Measurements from ENCODE around the gene FES. TPM values are rescaled to one million over a fixed set of nuclear protein-coding genes. Genes with fewer than 3 reads are reported as not detected.

Gene FES
- total and polyA plus RNA-seq, 2 of the 13 experiments (the other 11 are each of a cell fraction or from before 2014, with no cell fraction given), result 4.0 to 9.5 TPM

DNA sequence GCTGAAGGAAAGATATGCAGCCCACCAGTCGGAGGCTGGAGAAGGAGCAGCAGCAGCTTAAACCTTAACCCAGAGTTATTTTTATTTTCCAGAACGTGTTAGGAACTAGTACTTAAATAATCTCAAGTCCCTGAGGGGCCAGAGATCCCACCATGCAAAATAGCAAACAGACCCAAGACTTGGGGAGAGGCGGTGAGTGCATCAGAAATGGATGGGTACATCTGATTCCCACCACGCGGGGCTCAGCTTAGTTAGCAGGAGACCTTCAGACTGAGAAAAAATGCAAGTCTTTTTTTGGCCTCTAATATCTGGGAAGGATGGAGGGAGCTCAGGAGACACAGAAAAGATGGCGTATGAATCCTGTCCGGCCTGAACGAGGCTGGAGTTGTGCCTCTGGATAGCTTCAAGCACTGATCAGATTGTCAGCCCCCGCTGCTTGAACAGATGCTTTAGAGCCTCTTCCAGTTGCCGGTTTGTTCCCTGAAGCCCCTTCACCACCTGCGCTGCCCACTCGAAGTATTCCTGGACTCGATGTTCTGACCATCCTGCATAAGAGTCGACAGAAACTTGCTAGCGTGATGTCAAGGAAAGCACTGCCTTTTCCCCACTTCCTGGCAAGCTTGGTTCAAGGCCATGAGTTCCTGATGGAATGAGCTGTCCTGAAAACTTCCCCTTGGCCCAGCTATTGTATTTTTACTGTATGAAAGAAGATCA lies 46.7 kb downstream of the FES start (continued):
- TF ChIP-seq CENPT (CRISPR knock-in tag; IDR thresholded peaks at IDR 0.05; ENCODE audit: low read depth), result no peak
- peak; percentile 57; the same call in 1 of the 2 replicates for TF ChIP-seq ZNF607 (CRISPR knock-in tag; IDR thresholded peaks at IDR 0.05; ENCODE audit: borderline replicate concordance)
- TF ChIP-seq NCOR1 (IDR thresholded peaks at IDR 0.05; ENCODE audit: borderline replicate concordance, low read length), result no peak
- 0 out of 2 replicates have a peak, but pooled peaks have one; percentile 4 for TF ChIP-seq ELF3 (CRISPR knock-in tag; IDR thresholded peaks at IDR 0.05)

DNA sequence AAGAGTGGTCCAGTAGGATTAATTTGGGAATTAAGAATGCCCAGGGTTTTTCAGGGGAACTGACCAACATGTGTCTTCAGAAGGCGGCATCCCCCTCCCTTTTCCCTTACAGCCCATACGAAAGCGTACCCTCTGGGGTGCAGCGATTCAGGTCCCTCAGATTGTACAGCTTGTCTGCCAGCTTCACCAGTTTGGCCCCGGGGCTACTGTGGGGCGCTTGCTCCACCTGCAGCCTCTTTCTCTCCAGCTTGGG lies 47.2 kb downstream of the FES start:
- DNase-seq (ENCODE audit: low spot score) (no peak), ATAC-seq (no peak), FAIRE-seq (no peak)
- ChIA-PET CTCF (ENCODE audit: low intra/inter-chr PET ratio, low total read pairs) (interaction anchor here (1.2 to 1.4 kb wide), 2 partner anchors 30 to 101 kb away, joined by 3 to 4 read pairs; no protein-coding TSS in a partner anchor), POLR2A (interaction anchor here (0.6 to 4.5 kb wide), 16 partner anchors 10 to 740 kb away, joined by 3 to 45 read pairs (median 4); partner anchors contain the start of genes BLM, MAN2A2, PRC1 and RCCD1)
- Histone ChIP-seq H3K9ac (ENCODE audit: insufficient read depth, low read depth, low read length) (peak overlapping the region; percentile 88), H3K4me1 (ENCODE audit: insufficient read depth, low read length) (peaks cover 56% of the 10 kb centered on the region), H3K36me3 (replicated peaks in 1 of 2; ENCODE audit: control insufficient read depth in 1 of 2, insufficient read depth in 2 of 2, low read length in 2 of 2) (no peaks in the 10 kb centered on the region), H2AFZ (ENCODE audit: low read length) (no peak overlapping the region), H3K4me2 (ENCODE audit: low read depth, low read length) (peak overlapping the region; percentile 89), H4K20me1 (ENCODE audit: insufficient read depth, low read length) (no peaks in the 10 kb centered on the region), H3K79me2 (ENCODE audit: insufficient read depth, low read length) (peaks cover 6% of the 10 kb centered on the region), H3K27ac (ENCODE audit: extremely low read length, insufficient read depth, low read length) (peak overlapping the region; percentile 96), H3K27me3 (ENCODE audit: control insufficient read depth in 1 of 2, insufficient read depth in 2 of 2, low read length in 2 of 2) (no peaks in the 10 kb centered on the region; a peak in 2 of 5 replicates), H3K4me3 (replicated peaks in 1 of 3; ENCODE audit: insufficient read depth in 1 of 3, low read depth in 2 of 3, low read length in 3 of 3) (peak overlapping the region; percentile 67 to 91 (median 87); a peak in 5 of 6 replicates), H3K9me3 (ENCODE audit: low read length) (no peaks in the 10 kb centered on the region)
- intact Hi-C loops (cut with micrococcal nuclease; ENCODE audit: unreplicated experiment) (loop anchor here (5.0 to 10.0 kb wide), 4 partner anchors 44 to 121 kb away; partner anchors contain the start of gene PRC1), in situ Hi-C loops (cut with HindIII; ENCODE audit: extremely low pct_ligation_motif_present, low pct_unique_long_range_greater_than_20kb) (loop anchor here (25.0 kb wide), 1 partner anchor 331 kb away; no protein-coding TSS in a partner anchor)
- 8% methylated on average over 6 of the region's 6 CpGs for WGBS (ENCODE audit: low lambda C conversion rate)
- BruUV-seq (replicated peaks), result no TSS peak
- TF ChIP-seq CBX1 (IDR thresholded peaks at IDR 0.05; ENCODE audit: low read depth), result no peak
- TF ChIP-seq, protein P1, sequence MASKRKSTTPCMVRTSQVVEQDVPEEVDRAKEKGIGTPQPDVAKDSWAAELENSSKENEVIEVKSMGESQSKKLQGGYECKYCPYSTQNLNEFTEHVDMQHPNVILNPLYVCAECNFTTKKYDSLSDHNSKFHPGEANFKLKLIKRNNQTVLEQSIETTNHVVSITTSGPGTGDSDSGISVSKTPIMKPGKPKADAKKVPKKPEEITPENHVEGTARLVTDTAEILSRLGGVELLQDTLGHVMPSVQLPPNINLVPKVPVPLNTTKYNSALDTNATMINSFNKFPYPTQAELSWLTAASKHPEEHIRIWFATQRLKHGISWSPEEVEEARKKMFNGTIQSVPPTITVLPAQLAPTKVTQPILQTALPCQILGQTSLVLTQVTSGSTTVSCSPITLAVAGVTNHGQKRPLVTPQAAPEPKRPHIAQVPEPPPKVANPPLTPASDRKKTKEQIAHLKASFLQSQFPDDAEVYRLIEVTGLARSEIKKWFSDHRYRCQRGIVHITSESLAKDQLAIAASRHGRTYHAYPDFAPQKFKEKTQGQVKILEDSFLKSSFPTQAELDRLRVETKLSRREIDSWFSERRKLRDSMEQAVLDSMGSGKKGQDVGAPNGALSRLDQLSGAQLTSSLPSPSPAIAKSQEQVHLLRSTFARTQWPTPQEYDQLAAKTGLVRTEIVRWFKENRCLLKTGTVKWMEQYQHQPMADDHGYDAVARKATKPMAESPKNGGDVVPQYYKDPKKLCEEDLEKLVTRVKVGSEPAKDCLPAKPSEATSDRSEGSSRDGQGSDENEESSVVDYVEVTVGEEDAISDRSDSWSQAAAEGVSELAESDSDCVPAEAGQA (IDR thresholded peaks at IDR 0.05; ENCODE audit: low read depth), result no peak
- TF ChIP-seq, protein P1 (CRISPR knock-in tag; IDR thresholded peaks at IDR 0.05; ENCODE audit: borderline replicate concordance), result no peak
- TF ChIP-seq RBM22 (optimal IDR thresholded peaks at IDR 0.05; ENCODE audit: low read length), result no peak
- TF ChIP-seq, protein P2, sequence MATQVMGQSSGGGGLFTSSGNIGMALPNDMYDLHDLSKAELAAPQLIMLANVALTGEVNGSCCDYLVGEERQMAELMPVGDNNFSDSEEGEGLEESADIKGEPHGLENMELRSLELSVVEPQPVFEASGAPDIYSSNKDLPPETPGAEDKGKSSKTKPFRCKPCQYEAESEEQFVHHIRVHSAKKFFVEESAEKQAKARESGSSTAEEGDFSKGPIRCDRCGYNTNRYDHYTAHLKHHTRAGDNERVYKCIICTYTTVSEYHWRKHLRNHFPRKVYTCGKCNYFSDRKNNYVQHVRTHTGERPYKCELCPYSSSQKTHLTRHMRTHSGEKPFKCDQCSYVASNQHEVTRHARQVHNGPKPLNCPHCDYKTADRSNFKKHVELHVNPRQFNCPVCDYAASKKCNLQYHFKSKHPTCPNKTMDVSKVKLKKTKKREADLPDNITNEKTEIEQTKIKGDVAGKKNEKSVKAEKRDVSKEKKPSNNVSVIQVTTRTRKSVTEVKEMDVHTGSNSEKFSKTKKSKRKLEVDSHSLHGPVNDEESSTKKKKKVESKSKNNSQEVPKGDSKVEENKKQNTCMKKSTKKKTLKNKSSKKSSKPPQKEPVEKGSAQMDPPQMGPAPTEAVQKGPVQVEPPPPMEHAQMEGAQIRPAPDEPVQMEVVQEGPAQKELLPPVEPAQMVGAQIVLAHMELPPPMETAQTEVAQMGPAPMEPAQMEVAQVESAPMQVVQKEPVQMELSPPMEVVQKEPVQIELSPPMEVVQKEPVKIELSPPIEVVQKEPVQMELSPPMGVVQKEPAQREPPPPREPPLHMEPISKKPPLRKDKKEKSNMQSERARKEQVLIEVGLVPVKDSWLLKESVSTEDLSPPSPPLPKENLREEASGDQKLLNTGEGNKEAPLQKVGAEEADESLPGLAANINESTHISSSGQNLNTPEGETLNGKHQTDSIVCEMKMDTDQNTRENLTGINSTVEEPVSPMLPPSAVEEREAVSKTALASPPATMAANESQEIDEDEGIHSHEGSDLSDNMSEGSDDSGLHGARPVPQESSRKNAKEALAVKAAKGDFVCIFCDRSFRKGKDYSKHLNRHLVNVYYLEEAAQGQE (IDR thresholded peaks at IDR 0.05; ENCODE audit: borderline replicate concordance in 1 of 2, low read depth in 1 of 2, low read length in 2 of 2), result no peak
- TF ChIP-seq ZMYM3 (CRISPR knock-in tag; IDR thresholded peaks at IDR 0.05), result no peak
- TF ChIP-seq MBNL3 (CRISPR knock-in tag; conservative IDR thresholded peaks at IDR 0.05), result no peak
- TF ChIP-seq GABPA (IDR thresholded peaks at IDR 0.05; ENCODE audit: low read depth, low read length), result no peak
- TF ChIP-seq GABPA (CRISPR knock-in tag; IDR thresholded peaks at IDR 0.05; ENCODE audit: low read depth), result no peak

Measured in HepG2 (cell line).